Measurements from ENCODE around the gene ZNF780A. TPM values are rescaled to one million over a fixed set of nuclear protein-coding genes. Genes with fewer than 3 reads are reported as not detected.

The ZNF780A gene
- total and polyA plus RNA-seq, 2 of the 13 experiments (the other 11 are each of a cell fraction or from before 2014, with no cell fraction given): 13.5 to 22.7 TPM

GRCh38 chr19:40053491-40053890 is 37.3 kb downstream of the ZNF780A start:
- CTCF ChIA-PET (ENCODE audit: low intra/inter-chr PET ratio, low total read pairs): no interaction called here
- FAIRE-seq (no peak), ATAC-seq (no peak), DNase-seq (ENCODE audit: low spot score) (no peak)
- no TSS peak for BruUV-seq (replicated peaks)
- H3K4me1 ChIP-seq (ENCODE audit: insufficient read depth, low read length): peaks cover 43% of the 10 kb centered on the region
- H3K27me3 ChIP-seq (ENCODE audit: control insufficient read depth in 1 of 2, insufficient read depth in 2 of 2, low read length in 2 of 2): no peaks in the 10 kb centered on the region; a peak in 1 of 5 replicates
- peak overlapping the region; percentile 20; the same call in 1 of the 2 replicates for H3K4me2 ChIP-seq (ENCODE audit: low read depth, low read length)
- 97% methylated on average over 2 of the region's 2 CpGs for WGBS (ENCODE audit: low lambda C conversion rate)
- no peak overlapping the region for H3K27ac ChIP-seq (ENCODE audit: extremely low read length, insufficient read depth, low read length)
- TF ChIP-seq ZFP1 (CRISPR knock-in tag; IDR thresholded peaks at IDR 0.05): no peak
- no peak for TF ChIP-seq SPEN (CRISPR knock-in tag; IDR thresholded peaks at IDR 0.05; ENCODE audit: low read depth)
- no peak for TF ChIP-seq KLF9 (CRISPR knock-in tag; IDR thresholded peaks at IDR 0.05; ENCODE audit: low read depth)
- no peak for TF ChIP-seq ZNF18 (CRISPR knock-in tag; IDR thresholded peaks at IDR 0.05; ENCODE audit: insufficient replicate concordance)
- no peak for TF ChIP-seq ZNF260 (CRISPR knock-in tag; IDR thresholded peaks at IDR 0.05; ENCODE audit: borderline replicate concordance, low read depth)
- TF ChIP-seq ZNF431 (CRISPR knock-in tag; IDR thresholded peaks at IDR 0.05; ENCODE audit: borderline replicate concordance, low read depth): no peak
- no peak for TF ChIP-seq ZNF232 (CRISPR knock-in tag; IDR thresholded peaks at IDR 0.05; ENCODE audit: borderline replicate concordance)
- TF ChIP-seq BRF2 (CRISPR knock-in tag; IDR thresholded peaks at IDR 0.05): no peak
- TF ChIP-seq ZFP37 (CRISPR knock-in tag; IDR thresholded peaks at IDR 0.05; ENCODE audit: borderline replicate concordance): no peak
- TF ChIP-seq MEIS1 (CRISPR knock-in tag; IDR thresholded peaks at IDR 0.05; ENCODE audit: borderline replicate concordance): no peak
- TF ChIP-seq ZNF225 (CRISPR knock-in tag; IDR thresholded peaks at IDR 0.05): no peak
- TF ChIP-seq XBP1 (CRISPR knock-in tag; IDR thresholded peaks at IDR 0.05): no peak
- TF ChIP-seq ZNF672 (CRISPR knock-in tag; IDR thresholded peaks at IDR 0.05): no peak
- no peak for TF ChIP-seq STAT6 (CRISPR knock-in tag; IDR thresholded peaks at IDR 0.05; ENCODE audit: borderline replicate concordance)
- TF ChIP-seq ZFP82 (CRISPR knock-in tag; IDR thresholded peaks at IDR 0.05; ENCODE audit: borderline replicate concordance): no peak
- TF ChIP-seq ZNF335 (CRISPR knock-in tag; IDR thresholded peaks at IDR 0.05): no peak
- POLR2A ChIA-PET: no interaction called here
- 0 out of 2 replicates have a peak, but pooled peaks cover 4% of the 10 kb centered on the region for H3K9me3 ChIP-seq (ENCODE audit: low read length)
- no peak overlapping the region for H3K4me3 ChIP-seq (replicated peaks in 1 of 3; ENCODE audit: insufficient read depth in 1 of 3, low read depth in 2 of 3, low read length in 3 of 3)
- in situ Hi-C loops (cut with HindIII; ENCODE audit: extremely low pct_ligation_motif_present, low pct_unique_long_range_greater_than_20kb) (no loop called here), intact Hi-C loops (cut with micrococcal nuclease; ENCODE audit: unreplicated experiment) (no loop called here)
- H3K36me3 ChIP-seq (replicated peaks in 1 of 2; ENCODE audit: control insufficient read depth in 1 of 2, insufficient read depth in 2 of 2, low read length in 2 of 2): peaks cover 2 to 14% of the 10 kb centered on the region in 2 experiments
- H3K79me2 ChIP-seq (ENCODE audit: insufficient read depth, low read length): peaks cover 60% of the 10 kb centered on the region
- H4K20me1 ChIP-seq (ENCODE audit: insufficient read depth, low read length): peaks cover 3% of the 10 kb centered on the region; the same call in 1 of the 2 replicates
- H3K9ac ChIP-seq (ENCODE audit: insufficient read depth, low read depth, low read length): no peak overlapping the region
- H2AFZ ChIP-seq (ENCODE audit: low read length): no peak overlapping the region
